ENCODE data around the gene FUBP3.

FUBP3 gene

DNA sequence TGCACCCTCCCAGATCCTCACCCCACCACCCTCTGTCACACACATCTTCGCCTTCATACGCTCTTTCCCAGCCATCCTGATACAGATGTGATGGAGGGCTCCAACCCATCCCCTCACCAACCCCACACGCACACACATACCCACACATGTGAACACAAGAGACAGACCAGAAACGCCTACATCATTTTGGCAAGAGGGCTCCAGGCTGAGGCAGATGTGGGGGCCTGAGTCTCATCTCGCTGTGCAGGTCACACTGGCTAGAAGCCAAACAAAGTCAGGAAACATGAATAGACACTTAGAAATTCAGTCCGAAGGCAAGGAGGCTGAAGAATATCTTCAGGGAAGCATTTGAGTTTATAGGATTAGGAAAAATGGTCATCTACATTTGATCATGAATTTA, 91.3 kb downstream of the FUBP3 start:
- no peak overlapping the region for H3K9ac ChIP-seq (ENCODE audit: low read length)
- H2AFZ ChIP-seq (ENCODE audit: low read length): no peak overlapping the region
- H3K79me2 ChIP-seq (ENCODE audit: low read length): no peaks in the 10 kb centered on the region
- H3K4me2 ChIP-seq (ENCODE audit: low read depth, low read length): no peak overlapping the region
- no peak overlapping the region for H3K27ac ChIP-seq (ENCODE audit: low read length)
- TF ChIP-seq EZH2phosphoT487 (IDR thresholded peaks at IDR 0.05; ENCODE audit: low read length) (no peak), EZH2 (optimal IDR thresholded peaks at IDR 0.05; ENCODE audit: low read depth, low read length) (no peak)
- TF ChIP-seq, protein P1, sequence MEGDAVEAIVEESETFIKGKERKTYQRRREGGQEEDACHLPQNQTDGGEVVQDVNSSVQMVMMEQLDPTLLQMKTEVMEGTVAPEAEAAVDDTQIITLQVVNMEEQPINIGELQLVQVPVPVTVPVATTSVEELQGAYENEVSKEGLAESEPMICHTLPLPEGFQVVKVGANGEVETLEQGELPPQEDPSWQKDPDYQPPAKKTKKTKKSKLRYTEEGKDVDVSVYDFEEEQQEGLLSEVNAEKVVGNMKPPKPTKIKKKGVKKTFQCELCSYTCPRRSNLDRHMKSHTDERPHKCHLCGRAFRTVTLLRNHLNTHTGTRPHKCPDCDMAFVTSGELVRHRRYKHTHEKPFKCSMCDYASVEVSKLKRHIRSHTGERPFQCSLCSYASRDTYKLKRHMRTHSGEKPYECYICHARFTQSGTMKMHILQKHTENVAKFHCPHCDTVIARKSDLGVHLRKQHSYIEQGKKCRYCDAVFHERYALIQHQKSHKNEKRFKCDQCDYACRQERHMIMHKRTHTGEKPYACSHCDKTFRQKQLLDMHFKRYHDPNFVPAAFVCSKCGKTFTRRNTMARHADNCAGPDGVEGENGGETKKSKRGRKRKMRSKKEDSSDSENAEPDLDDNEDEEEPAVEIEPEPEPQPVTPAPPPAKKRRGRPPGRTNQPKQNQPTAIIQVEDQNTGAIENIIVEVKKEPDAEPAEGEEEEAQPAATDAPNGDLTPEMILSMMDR (IDR thresholded peaks at IDR 0.05; ENCODE audit: low read length): no peak
- H3K27me3 ChIP-seq (replicated peaks; ENCODE audit: insufficient read depth, low read length): peaks cover 48% of the 10 kb centered on the region
- no peak for DNase-seq
- H3K9me2 ChIP-seq (replicated peaks; ENCODE audit: insufficient read depth, low read length): no peaks in the 10 kb centered on the region
- no peaks in the 10 kb centered on the region for H3K36me3 ChIP-seq (replicated peaks; ENCODE audit: insufficient read depth, low read length)
- H4K20me1 ChIP-seq (ENCODE audit: insufficient read depth, low read length): no peaks in the 10 kb centered on the region
- no peaks in the 10 kb centered on the region for H3K9me3 ChIP-seq (replicated peaks; ENCODE audit: insufficient read depth, low read length)
- no peaks in the 10 kb centered on the region for H3F3A ChIP-seq (ENCODE audit: insufficient read depth, low read length)
- H3K4me1 ChIP-seq (ENCODE audit: low read length): no peaks in the 10 kb centered on the region
- H3K4me3 ChIP-seq (ENCODE audit: low read length): no peak overlapping the region

DNA sequence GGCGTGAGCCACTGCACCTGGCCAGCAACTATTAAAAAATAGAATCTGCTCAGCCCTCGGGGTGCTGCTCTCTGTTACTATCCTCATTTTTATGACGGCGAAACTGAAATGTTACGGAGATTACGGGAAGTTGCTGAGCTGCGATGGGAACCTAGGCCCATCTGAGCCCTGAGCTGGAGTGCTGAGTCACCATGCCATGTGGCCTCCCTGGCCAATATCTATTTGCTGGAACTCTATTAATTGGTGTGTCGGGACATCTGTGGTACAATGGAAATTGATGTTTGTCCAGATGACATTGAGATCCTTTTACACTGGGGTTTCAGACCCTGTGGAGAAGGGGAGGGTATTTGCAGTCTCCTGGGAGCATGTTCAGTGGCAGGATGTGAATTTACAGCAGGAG, 93.1 kb downstream of the FUBP3 start:
- H3K9me2 ChIP-seq (replicated peaks; ENCODE audit: insufficient read depth, low read length): no peaks in the 10 kb centered on the region
- no peak overlapping the region for H3K4me2 ChIP-seq (ENCODE audit: low read depth, low read length)
- peaks cover 45% of the 10 kb centered on the region for H3K27me3 ChIP-seq (replicated peaks; ENCODE audit: insufficient read depth, low read length)
- H3F3A ChIP-seq (ENCODE audit: insufficient read depth, low read length): no peaks in the 10 kb centered on the region
- no peaks in the 10 kb centered on the region for H3K4me1 ChIP-seq (ENCODE audit: low read length)
- H3K27ac ChIP-seq (ENCODE audit: low read length): no peak overlapping the region
- no peaks in the 10 kb centered on the region for H3K79me2 ChIP-seq (ENCODE audit: low read length)
- H2AFZ ChIP-seq (ENCODE audit: low read length): no peak overlapping the region
- H3K36me3 ChIP-seq (replicated peaks; ENCODE audit: insufficient read depth, low read length): no peaks in the 10 kb centered on the region
- H3K9me3 ChIP-seq (replicated peaks; ENCODE audit: insufficient read depth, low read length): no peaks in the 10 kb centered on the region
- no peak overlapping the region for H3K9ac ChIP-seq (ENCODE audit: low read length)
- TF ChIP-seq EZH2phosphoT487 (IDR thresholded peaks at IDR 0.05; ENCODE audit: low read length) (no peak), EZH2 (optimal IDR thresholded peaks at IDR 0.05; ENCODE audit: low read depth, low read length) (no peak)
- TF ChIP-seq, protein P1 (IDR thresholded peaks at IDR 0.05; ENCODE audit: low read length): no peak
- no peaks in the 10 kb centered on the region for H4K20me1 ChIP-seq (ENCODE audit: insufficient read depth, low read length)
- no peak overlapping the region for H3K4me3 ChIP-seq (ENCODE audit: low read length)
- no peak for DNase-seq

DNA sequence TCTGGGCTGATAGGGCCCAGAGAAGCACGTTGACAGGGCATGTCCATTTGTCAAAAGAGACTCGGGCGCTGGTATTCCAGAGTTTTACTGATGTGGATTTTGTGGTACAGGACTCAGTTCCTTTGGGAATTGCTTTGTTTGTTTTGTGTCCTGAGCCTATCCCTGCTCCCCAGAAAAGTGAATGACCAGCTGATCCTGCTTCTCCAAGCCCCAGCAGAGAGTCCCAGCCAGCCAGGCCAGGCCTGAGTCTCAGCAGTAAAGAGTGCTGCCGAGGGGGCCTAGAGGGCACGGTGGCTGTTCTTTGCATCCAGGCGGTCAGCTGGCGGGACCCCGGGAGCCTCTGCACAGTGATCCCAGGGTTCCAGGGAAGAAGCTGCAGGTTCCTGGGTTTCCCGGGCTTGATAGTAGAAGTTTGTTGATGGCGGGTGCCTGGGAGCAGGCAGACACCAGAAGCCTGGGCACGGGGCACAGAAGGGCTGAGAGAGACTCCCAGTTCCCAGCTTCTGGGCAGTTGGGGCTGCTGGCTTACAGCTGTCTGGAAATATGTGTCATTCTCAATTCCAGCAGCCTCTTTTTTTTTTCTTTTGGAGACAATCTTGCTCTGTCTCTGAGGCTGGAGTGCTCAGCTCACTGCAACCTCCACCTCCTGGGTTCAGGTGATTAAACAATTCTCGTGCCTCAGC, 93.7 kb downstream of the FUBP3 start:
- TF ChIP-seq, protein P1 (IDR thresholded peaks at IDR 0.05; ENCODE audit: low read length): no peak
- no peak for TF ChIP-seq EZH2 (optimal IDR thresholded peaks at IDR 0.05; ENCODE audit: low read depth, low read length)
- no peak for TF ChIP-seq EZH2phosphoT487 (IDR thresholded peaks at IDR 0.05; ENCODE audit: low read length)
- Histone ChIP-seq H2AFZ (ENCODE audit: low read length) (no peak overlapping the region), H3K9me3 (replicated peaks; ENCODE audit: insufficient read depth, low read length) (no peaks in the 10 kb centered on the region), H3K4me2 (ENCODE audit: low read depth, low read length) (no peak overlapping the region), H3K4me3 (ENCODE audit: low read length) (no peak overlapping the region), H3K9me2 (replicated peaks; ENCODE audit: insufficient read depth, low read length) (no peaks in the 10 kb centered on the region), H3K4me1 (ENCODE audit: low read length) (no peaks in the 10 kb centered on the region), H3K36me3 (replicated peaks; ENCODE audit: insufficient read depth, low read length) (no peaks in the 10 kb centered on the region), H3K27ac (ENCODE audit: low read length) (no peak overlapping the region), H3K9ac (ENCODE audit: low read length) (no peak overlapping the region), H3F3A (ENCODE audit: insufficient read depth, low read length) (no peaks in the 10 kb centered on the region), H3K79me2 (ENCODE audit: low read length) (no peaks in the 10 kb centered on the region), H4K20me1 (ENCODE audit: insufficient read depth, low read length) (no peaks in the 10 kb centered on the region), H3K27me3 (replicated peaks; ENCODE audit: insufficient read depth, low read length) (peaks cover 45% of the 10 kb centered on the region)
- no peak for DNase-seq

Data from MM.1S (cell line).